NCI-H510A treated with DMSO at 0.1 percent for 48 hours (cell line): Measurements from ENCODE around the gene AOX1.
"Not testable (repeated sequence)": the region's sequence is repeated elsewhere in the genome, so short reads cannot be mapped to it uniquely, and the experiment has no call there.

Source experiments
- DNase-seq: peaks from one replicate; lab custom pipeline; 2025; lab: John Stamatoyannopoulos, UW

Gene AOX1

GRCh38 chr2:200603972-200604371, 18.2 kb downstream of the AOX1 start:
- no peak for DNase-seq

DNA sequence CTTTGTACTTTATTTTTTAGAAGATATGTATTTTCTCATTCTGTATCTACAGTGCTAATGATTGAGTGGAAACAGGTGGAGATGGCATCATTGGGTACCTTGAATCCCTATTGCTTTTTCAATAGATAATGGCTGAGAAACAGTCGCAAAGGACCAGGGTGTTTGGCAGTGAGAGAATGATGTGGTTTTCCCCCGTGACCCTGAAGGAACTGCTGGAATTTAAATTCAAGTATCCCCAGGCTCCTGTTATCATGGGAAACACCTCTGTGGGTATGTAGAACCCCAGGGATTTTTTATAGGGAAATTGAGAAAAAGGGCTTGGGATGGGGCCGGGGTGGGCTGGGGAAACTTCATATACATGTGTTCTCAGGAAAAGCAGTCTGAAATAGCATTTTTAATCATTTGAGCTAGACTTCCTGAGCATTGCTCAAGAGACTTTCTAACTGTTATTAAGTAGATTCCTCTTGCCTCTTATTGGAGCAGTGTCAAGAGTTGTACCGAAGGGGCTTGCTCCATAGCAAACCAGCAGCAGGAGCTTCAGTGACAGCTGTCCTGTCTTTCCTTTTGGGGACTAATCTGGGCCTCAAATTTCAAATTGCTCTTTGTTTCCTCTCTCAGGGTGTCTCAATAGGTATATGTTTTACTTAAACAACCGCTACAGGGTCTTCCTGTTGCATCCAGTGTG, 18.9 kb downstream of the AOX1 start:
- no peak for DNase-seq

DNA sequence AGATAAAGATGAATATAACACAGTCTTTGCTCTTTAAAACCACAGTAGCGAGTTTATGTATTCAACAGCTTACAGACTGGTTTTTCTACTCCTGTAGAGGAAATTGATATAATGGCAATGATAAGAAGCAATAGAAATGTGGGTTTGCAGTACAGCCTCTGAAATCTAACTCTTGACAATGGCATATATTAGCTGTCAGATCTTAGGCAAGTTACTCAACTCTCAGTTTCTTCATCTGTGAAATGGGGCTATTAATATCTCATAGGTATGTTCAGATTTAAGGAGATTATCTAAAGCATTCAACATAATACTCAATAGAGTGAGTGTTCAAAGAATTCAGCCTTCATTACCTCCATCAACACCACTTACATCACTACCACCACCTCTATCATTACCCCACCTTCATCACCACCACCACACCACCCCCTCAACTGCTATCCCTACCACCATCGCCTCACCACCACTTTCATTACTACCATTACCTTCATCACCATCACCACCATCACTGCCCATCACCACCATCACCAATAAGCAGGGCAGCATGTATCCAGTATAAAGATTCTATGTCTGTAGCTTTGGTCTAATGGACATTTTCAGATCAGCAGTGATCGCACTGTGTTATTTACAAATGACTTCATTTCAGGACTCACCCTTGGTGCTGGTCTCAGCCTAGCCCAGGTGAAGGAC, 22.7 kb downstream of the AOX1 start:
- DNase-seq, result no peak

DNA sequence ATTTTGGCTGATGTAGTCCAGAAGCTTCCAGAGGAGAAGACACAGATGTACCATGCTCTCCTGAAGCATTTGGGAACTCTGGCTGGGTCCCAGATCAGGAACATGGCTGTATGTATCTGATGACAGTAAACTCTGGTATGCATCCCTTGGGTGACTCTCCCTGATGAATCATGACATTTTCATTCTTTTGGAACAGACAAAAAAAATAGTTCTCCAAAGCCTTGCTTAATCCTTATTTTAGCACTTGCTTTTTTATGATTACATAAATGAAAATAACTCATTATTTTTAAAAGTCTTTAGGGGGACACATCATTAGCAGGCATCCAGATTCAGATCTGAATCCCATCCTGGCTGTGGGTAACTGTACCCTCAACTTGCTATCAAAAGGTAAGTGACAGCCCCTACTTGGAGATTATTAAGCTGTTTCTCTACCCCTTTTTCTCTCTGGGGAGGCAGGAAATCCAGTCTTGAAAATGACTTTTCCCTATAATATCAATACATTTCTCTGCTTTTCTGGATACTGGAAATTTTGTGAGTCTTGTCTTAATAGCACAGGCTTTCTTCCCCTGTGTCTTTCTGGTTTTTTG, 23.3 kb downstream of the AOX1 start:
- no peak for DNase-seq

DNA sequence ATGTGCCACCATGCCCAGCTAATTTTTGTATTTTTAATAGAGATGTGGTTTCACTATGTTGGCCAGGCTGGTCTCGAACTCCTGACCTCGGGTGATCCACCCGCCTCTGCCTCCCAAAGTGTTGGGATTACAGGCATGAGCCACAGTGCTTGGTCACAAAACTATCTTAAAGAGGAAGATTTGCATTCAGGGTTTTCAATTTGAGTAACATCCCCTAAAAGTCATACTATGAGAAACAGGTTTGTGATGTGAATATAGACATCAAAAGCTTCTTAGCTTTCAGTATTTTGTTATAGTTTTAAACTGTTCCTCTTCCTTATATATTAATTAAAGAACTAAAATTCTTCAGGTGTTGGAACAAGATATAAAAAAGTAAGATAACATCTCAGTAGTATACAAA, 24.4 kb downstream of the AOX1 start:
- DNase-seq, result not testable (repeated sequence)

DNA sequence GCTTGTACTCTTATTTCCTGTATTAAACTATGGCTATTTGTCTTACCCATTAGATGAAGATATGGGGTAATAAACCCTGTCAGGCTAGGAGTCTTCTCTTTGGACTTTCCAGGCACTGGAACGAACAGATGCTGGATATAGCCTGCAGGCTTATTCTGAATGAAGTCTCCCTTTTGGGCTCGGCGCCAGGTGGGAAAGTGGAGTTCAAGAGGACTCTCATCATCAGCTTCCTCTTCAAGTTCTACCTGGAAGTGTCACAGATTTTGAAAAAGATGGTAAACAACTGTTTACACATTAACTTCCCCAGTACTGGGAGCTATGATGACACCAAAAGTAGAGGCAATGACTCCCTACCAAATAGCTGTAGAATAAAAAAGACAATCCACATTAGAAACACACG, 27.9 kb downstream of the AOX1 start:
- no peak for DNase-seq

DNA sequence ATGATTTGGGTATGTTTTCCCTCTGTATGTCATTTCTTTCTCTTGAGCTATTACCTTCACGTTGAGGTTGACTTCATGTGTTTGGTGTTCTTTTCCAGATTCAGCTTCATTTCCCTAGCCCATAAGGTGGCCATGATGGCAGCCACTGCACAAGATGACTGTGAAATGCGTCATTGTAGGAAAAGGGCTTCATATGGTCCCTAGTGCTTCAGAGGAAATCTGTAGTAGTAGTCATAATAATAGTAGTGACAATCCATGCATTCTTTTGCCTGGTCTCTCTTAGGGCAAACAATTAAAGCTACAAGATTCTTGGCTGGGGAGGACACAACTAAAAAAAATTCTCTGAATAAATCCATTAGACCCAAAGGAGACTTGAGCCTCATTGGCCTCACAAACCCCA, 28.4 kb downstream of the AOX1 start:
- DNase-seq, result no peak

DNA sequence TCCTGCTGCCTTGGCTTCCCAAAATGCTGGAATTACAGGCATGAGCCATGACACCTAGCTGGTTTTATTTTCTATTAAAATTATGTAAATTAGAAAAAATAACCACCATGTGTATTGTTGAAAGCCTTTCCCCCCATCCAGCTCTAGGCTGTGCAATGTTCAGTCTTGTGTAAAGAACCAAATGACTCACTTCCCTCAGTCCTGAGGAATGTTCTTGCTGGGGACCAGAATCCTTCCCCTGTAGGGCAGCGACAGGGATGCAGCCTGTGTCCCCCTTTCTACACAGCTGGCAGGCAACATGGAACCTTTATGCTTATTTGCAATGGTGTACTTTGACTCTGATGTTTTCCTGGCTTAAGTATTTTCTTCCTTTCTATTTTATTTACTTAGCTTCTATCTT, 29.4 kb downstream of the AOX1 start:
- no peak for DNase-seq

- DNase-seq, result no peak
Measured at GRCh38 chr2:200616193-200616592, 30.4 kb downstream of the AOX1 start.

DNA sequence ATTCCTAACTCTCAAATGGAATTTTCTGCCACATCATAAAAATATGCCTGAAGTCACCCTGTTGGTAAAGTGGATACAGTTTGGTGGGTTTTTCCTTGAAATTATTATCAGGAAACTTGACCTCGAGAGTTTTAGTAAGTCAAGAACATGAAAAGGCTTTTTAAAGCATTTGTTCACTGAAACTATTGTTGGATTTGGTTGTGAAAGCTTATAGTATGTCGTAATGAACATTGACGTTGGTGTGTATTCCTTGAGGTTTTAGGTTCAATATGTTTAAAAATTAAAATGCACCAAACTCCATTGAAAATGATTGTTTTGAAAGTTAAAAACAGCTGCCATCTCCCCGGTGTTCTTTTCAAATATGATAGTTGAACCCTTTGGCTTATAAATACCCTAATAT, 30.8 kb downstream of the AOX1 start:
- no peak for DNase-seq

GRCh38 chr2:200617156-200618053, 31.6 kb downstream of the AOX1 start:
- DNase-seq, result no peak

GRCh38 chr2:200618054-200618419, 32.2 kb downstream of the AOX1 start:
- no peak for DNase-seq

DNA sequence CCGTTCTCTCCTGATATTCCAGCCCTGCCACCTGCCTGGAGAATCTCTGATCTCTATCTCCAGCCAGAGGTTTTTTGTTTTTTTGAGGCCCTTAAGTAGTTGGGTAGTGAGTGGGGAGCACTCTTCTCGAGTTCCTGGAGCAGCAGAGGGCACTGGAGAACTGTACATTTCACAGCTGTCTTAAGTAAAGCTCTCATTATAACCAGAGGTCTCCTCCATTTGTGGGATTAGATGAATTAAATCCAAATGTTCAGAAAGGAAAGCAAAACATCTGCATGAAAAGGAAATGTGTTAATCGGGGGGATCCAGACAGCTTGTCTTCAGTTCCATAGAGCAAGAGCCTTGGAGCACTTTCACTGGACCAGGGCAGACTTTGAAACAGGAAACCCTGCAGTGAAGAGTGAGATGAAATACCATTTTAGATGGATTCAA, 32.8 kb downstream of the AOX1 start:
- no peak for DNase-seq

DNA sequence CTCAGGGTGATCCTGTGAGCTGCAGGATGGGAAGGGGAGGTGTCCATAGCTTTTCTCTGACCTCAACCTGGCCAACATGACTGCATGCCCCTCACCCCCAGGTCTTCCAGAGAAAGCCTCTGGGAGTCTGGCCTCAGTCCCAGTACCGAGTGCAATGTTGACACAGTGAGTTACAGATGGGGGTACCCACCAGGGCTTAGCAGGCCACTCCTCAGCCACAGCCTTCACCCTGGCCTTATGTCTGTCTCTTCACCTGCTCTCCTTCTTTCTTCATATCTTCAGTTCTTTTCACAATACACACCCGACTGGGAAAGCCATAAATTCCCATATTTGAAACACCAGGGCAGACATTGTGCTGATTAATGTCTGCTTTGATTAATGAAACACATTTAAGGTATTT, 33.5 kb downstream of the AOX1 start:
- DNase-seq, result no peak

DNA sequence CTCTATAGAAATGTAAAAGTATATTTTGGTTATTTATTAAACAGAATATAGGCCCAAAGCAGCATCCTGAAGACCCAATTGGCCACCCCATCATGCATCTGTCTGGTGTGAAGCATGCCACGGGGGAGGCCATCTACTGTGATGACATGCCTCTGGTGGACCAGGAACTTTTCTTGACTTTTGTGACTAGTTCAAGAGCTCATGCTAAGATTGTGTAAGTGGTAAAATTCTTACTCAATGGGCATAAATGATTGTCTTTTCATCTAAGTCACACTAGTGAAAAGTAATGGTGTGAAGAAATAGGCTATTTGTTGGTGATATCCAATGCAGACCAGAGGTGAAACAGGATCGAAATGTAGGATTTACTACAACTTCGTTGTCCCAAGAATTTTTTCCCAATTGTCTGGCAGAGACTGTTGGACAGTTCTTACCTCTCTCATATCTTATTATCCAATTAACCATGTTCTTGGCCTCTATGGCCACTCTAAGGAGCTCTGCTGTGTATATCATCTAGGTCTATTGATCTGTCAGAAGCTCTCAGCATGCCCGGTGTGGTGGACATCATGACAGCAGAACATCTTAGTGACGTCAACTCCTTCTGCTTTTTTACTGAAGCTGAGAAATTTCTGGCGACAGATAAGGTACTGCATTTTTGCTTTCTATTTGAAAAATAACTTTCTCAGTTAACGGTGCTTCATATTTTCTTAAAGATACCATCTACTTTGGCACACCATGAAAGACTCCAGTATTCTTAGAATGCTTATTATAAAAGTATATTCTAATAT, 35.0 kb downstream of the AOX1 start:
- DNase-seq, result no peak

GRCh38 chr2:200622106-200622505, 36.3 kb downstream of the AOX1 start:
- no peak for DNase-seq

DNA sequence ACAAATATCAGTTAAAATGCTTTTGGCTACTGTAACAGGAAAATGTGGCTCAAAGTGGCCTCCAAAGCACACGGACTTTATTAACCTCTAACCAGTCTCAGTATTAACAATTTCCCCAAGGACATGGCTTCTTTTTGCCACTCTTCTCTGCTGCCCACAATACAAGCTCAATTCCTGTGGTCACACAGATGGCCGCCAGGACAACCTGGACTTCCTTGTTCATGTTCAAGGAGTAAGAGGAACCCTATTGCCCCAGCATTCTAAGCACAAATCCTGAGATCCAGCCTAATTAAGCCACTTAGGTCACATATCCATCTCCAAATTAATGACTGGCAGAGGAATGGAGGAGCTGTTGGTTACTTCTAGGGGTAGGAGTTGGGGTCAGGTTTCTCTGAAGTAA, 38.2 kb downstream of the AOX1 start:
- no peak for DNase-seq

- DNase-seq, result no peak
Measured at GRCh38 chr2:200624658-200625057, 38.8 kb downstream of the AOX1 start.

DNA sequence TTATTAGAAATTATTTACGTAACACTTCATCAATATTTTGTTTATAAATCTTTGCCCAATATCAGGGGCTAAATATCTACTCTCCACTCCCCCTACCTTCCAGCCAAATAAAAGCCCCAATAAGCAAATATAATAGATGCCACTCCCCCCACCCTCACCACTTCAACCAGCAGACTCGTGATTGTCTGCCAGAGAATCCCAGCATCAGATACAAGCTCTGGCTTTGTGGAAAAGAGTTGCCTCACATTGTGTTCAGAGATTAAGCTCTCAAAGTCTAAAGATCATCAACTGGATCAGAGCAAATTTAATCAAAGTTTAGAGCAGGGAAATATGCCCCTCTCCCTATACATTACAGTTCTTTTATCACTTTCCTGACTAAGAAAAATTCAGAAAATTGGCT, 39.5 kb downstream of the AOX1 start:
- no peak for DNase-seq

GRCh38 chr2:200625958-200626363, 40.1 kb downstream of the AOX1 start:
- DNase-seq, result no peak

GRCh38 chr2:200627110-200627770, 41.4 kb downstream of the AOX1 start:
- DNase-seq, result no peak
